ENCODE measurements around the gene ABLIM1. TPM values are rescaled to one million over a fixed set of nuclear protein-coding genes. Genes with fewer than 3 reads are reported as not detected.
"Not testable (repeated sequence)": the region's sequence is repeated elsewhere in the genome, so short reads cannot be mapped to it uniquely, and the experiment has no call there.

The ABLIM1 gene
- total RNA-seq (2014; rRNA removed; shearing (Covaris generic)) = 1.5 and 2.1 TPM in 2 replicates

DNA sequence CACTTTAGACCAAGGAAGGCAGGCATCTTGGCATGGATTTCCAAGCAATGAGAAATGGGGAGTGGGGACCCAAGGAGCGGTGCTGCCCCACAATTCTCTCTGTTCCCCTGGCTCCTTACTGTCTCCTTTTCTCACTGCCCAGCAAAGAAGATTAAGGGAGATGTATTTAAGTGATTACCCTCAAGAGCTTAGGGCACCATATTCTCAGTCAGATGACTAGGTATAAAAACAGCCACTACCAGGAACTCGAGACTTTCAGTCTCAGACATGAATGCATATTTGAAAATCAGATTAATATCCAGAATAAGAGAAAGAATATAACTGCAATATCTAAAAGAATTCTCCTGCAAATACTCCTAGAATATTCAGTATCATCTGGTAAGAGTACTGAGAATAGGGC is at the start of gene ABLIM1:
ABLIM1 (minus strand) TSS at position 101 of the 400 bp plus-strand sequence; CDS start at position 26, 75 bp downstream.
- no peak for DNase-seq (ENCODE audit: low spot score)
- in situ Hi-C loops (cut with HindIII; ENCODE audit: low sequenced_read_pairs) = no loop called here

DNA sequence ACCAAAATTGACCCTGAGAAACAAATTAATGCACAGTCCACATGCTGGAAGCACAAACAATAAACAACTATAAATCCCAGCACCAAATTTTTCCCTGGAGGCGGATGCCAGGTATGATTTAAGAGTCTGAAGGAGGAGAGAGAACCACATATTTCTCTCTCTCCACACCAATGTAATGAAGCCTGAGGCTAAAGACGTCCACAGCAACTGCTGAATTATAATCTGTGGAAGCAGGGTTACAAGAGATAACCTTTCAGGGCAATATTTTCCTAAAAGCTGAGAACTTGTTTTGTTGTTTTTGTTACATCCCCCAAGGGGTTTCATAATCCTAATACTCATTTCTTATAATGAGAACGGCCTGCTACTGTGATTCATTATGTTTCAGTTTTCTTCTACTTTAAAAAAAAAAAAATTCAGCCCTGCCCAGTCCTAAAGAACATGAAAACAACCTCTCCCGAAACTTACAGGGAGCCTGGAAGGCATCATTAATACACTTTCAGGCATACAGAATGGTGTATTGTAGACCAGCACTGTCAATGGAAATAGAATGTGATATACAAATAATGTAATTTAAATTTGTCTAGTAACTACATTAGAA is 48.5 kb upstream of the ABLIM1 start:
- DNase-seq (ENCODE audit: low spot score) = no peak
- in situ Hi-C loops (cut with HindIII; ENCODE audit: low sequenced_read_pairs) = no loop called here

DNA sequence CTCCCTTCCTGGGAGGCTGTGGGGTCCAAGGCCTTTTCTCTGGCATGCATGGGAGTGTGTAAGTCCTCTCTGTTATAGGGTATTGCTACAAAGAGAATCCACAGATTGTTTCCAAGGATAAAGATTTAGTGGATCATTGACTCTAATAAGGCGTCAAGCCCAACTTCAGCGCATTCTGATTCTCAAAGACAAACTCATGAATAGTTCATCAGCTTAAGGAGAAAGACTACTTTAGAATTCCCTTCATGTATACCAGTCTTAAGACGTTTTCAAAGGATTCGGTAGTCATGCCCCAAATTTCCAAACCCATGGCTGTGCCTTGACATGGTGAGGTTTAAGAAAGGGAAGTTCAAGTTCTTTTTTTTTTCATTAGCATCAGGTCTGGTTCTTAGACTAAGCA is 46.6 kb upstream of the ABLIM1 start:
- in situ Hi-C loops (cut with HindIII; ENCODE audit: low sequenced_read_pairs) = no loop called here
- no peak for DNase-seq (ENCODE audit: low spot score)

DNA sequence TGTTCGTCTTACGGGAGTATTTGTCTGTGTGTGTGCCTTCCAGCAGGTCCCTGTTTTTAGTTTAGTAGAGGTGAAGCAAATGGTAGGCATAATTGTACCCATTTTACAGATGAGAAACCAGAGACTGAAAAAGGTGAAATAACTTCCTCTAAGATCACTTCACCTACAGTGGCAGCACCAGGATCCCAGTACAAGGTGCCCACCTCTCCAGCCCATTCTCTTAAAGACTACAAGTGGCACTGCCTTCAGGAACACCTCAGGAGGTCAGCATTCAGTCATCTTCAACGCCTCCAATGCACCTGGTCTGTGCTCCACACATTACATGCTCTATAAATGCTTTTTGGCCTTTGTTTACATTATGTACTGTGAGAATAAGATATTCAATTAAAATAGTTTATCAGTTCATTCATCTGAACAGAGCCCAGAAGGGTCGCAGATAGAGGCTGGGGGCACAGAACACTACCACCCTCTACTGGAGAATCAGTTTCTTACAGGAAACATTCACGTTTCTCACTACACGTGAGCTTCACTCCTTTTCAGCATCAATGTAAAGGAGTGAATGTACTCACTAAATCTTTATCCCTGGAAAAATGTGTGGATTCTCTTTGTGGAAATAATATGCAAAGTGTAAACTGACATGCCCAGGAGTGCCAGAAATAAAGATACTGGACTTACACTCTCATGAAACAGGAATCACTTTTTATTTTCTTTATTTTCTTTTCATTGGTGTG is 45.5 kb upstream of the ABLIM1 start:
- in situ Hi-C loops (cut with HindIII; ENCODE audit: low sequenced_read_pairs) = no loop called here
- DNase-seq (ENCODE audit: low spot score) = no peak

DNA sequence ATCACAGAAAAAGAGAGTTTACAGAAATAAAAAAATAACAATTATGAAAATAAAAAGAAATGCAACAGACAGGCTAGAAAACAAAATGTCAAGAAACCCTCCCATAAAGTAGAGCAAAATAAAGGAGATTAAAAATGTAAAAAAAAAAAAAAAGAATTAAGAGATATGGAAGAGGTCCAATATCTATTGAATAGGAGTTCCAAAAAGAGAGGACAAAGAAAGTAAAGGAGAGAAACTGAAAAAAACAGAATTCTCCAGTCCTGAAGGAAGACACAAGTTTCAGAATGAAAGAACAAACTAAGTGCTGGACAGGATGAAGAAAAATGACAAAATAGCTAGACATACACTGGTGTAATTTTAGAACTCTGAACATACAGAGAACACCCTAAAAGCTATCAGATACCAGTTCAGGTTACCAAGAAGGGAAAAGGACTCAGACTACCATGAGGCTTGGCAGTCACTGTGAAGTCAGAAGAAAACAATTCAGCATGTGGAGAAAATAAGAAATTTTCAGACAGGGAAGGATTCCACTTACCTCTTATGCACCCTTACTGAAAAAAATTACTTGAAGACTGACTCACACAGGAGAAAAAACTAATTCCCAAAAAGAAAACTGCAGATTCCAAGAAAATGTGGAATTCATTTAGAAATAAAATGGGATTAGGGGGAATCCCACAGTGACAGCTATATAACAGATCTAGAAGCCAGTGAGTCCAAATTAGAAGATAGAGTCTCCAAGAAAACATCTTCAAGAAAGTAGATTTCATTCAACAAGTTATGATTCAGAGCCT is 40.4 kb upstream of the ABLIM1 start:
- peak; percentile 55 for DNase-seq (ENCODE audit: low spot score)
- in situ Hi-C loops (cut with HindIII; ENCODE audit: low sequenced_read_pairs) = no loop called here

GRCh38 chr10:114697061-114697598 is 39.1 kb upstream of the ABLIM1 start:
- in situ Hi-C loops (cut with HindIII; ENCODE audit: low sequenced_read_pairs) = no loop called here
- peak; percentile 95 for DNase-seq (ENCODE audit: low spot score)

GRCh38 chr10:114696301-114696700 is 38.2 kb upstream of the ABLIM1 start:
- in situ Hi-C loops (cut with HindIII; ENCODE audit: low sequenced_read_pairs); DNase-seq (ENCODE audit: low spot score): not testable (repeated sequence)

GRCh38 chr10:114694752-114695151 is 36.7 kb upstream of the ABLIM1 start:
- no peak for DNase-seq (ENCODE audit: low spot score)
- in situ Hi-C loops (cut with HindIII; ENCODE audit: low sequenced_read_pairs) = no loop called here

GRCh38 chr10:114694062-114694461 is 36.0 kb upstream of the ABLIM1 start:
- DNase-seq (ENCODE audit: low spot score) = no peak
- in situ Hi-C loops (cut with HindIII; ENCODE audit: low sequenced_read_pairs) = no loop called here

- no peak for DNase-seq (ENCODE audit: low spot score)
- in situ Hi-C loops (cut with HindIII; ENCODE audit: low sequenced_read_pairs) = no loop called here
Measured at GRCh38 chr10:114691442-114691941, 33.4 kb upstream of the ABLIM1 start.

GRCh38 chr10:114688786-114689185 is 30.7 kb upstream of the ABLIM1 start:
- no peak for DNase-seq (ENCODE audit: low spot score)
- in situ Hi-C loops (cut with HindIII; ENCODE audit: low sequenced_read_pairs) = no loop called here

GRCh38 chr10:114687459-114687858 is 29.4 kb upstream of the ABLIM1 start:
- in situ Hi-C loops (cut with HindIII; ENCODE audit: low sequenced_read_pairs) = no loop called here
- DNase-seq (ENCODE audit: low spot score) = no peak

DNA sequence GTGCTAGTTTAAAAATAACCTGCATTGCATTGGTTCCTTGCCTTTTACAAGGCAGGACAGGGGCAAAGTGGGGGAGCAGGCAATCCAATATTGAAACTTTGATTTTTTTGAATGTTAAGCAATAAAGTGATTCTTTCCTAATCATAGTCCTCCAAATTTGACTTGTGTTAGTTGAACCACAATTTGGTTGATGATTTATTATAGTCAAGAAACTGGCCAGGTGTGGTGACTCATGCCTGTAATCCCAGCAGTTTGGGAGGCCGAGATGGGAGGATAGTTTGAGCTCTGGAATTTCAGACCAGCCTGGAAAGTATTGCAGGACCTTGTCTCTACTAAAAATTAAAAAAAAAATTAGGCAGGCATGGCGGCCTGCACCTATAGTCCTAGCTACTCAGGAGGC is 27.9 kb upstream of the ABLIM1 start:
- no peak for DNase-seq (ENCODE audit: low spot score)
- in situ Hi-C loops (cut with HindIII; ENCODE audit: low sequenced_read_pairs) = no loop called here

GRCh38 chr10:114685456-114685855 is 27.4 kb upstream of the ABLIM1 start:
- in situ Hi-C loops (cut with HindIII; ENCODE audit: low sequenced_read_pairs) = no loop called here
- DNase-seq (ENCODE audit: low spot score) = no peak

DNA sequence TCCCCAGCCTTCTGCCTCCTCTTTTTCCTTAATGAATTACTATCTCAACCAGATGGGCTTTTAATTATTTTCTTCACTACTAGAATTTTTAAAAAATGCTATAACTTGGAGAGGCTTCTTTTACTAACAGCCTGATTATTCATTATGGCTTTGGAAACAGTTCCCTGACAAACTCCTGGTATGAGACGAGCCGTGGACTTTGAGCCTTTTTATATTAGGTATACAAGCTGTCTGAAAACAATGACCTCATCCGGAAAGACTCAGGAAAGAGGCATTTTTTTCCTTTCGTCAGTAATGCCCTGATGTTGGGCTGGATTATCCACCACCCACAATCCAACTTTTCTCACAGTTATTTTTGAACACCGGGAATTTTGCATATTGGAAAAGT is 26.7 kb upstream of the ABLIM1 start:
- peak; percentile 63 for DNase-seq (ENCODE audit: low spot score)
- in situ Hi-C loops (cut with HindIII; ENCODE audit: low sequenced_read_pairs) = no loop called here

DNA sequence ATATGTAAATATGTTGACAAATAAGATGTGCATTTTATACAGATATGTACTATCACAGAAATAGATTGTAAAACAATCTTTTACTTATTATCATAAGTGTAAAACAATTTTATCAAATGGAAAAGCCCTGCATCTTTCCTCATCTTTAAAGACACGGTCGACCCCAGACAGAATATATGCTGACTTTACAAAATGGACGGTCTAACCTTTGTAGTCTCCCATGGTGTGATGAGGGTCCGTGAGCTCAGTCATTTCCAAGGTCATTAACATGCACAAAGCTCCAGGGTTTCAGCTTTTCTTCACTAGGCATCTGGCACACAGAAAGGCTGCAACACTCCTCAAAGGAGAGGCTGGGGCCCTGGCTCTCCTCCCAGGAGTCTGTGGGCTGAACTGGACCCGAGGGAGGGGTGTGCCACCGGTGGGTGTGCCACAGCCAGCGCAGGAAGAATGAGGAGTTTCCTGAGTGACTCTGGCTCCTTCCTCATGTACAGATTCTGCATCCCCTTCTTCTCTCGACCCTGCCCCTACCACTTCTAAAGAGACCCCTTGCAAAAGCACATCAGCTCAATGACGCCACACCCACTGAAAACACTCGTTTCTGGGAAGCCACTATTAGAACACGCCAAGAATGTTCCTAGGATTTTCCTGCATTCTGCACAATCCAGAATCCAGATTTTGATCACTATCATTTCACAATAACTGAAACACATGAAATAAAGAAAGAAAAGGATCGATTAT is 26.2 kb upstream of the ABLIM1 start:
- peak; percentile 48 for DNase-seq (ENCODE audit: low spot score)
- in situ Hi-C loops (cut with HindIII; ENCODE audit: low sequenced_read_pairs) = no loop called here

DNA sequence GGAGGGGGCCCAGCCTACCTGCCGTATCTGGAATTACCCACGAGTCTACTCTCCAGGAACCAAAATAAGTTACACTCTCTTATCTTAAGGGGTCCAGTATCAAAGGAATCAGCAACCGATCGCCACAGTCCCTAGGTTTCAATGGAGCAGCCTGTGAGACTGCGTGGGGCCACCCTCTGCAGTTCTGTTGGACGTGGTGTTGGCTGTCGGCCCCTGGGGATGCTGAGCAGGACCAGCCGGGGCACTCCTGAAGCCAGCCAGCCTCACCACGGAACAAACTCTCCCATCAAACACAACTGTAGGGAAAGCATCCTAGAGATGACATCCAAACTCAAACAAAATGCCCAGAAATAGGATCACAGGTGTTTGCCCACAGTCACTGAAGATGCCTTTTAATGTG is 25.5 kb upstream of the ABLIM1 start:
- peak; percentile 71 for DNase-seq (ENCODE audit: low spot score)
- in situ Hi-C loops (cut with HindIII; ENCODE audit: low sequenced_read_pairs) = no loop called here

DNA sequence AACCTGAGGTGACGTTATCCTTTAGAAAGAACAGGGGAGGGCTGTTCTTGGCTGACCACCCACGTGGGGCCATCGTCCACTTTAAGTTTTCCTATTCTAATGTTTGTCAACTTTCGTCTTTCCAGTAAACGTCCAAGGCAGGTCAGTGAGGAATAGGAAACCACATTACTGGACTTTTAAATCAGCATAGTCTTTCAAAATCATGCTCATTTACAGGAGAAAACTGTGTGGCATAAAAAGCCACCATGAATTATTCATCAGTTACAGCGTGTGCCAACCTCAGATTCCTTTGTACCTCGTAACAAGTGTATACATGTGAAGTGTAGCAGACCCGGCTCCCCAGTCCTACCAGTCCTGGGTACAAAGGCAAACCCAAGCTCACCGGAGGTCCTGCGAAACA is 25.1 kb upstream of the ABLIM1 start:
- peak; percentile 71 for DNase-seq (ENCODE audit: low spot score)
- in situ Hi-C loops (cut with HindIII; ENCODE audit: low sequenced_read_pairs) = no loop called here

DNA sequence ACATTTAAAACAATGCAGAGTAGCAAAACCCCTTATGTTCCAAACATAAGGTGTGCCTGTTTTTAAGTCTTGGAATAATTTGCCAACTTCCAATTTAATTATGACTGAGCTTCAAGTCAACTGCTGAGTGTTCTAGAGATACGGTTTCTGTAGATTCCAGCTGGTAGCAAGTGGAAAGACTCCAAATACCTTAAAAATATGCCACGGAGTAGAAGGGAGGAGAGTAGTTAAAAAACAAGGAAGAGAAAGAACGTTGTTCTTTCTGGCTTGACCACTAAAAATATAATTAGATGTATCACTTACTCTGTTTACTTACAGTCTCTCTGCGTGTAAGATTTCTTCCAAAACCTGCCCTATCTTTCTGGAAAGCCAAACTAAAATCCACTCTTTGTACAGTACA is 24.5 kb upstream of the ABLIM1 start:
- in situ Hi-C loops (cut with HindIII; ENCODE audit: low sequenced_read_pairs) = no loop called here
- peak; percentile 88 for DNase-seq (ENCODE audit: low spot score)
